Stimulated activated CD4-positive, alpha-beta T cell treated with anti-CD3 and anti-CD28 coated beads, Interleukin-12 subunit alpha, Interleukin-12 subunit beta, amount 100 ng/mL, for 24 hours (primary cell): ENCODE measurements around the gene DLG1.
"Not testable (repeated sequence)": the region's sequence is repeated elsewhere in the genome, so short reads cannot be mapped to it uniquely, and the experiment has no call there.

ENCODE experiments used
- DNase-seq, 2 experiments: peaks; one replicate each; pipeline ENCODE4 v3.0.0-alpha.2; 2020; ENCODE audit warnings: low read depth in 2 of 2

The DLG1 gene

DNA sequence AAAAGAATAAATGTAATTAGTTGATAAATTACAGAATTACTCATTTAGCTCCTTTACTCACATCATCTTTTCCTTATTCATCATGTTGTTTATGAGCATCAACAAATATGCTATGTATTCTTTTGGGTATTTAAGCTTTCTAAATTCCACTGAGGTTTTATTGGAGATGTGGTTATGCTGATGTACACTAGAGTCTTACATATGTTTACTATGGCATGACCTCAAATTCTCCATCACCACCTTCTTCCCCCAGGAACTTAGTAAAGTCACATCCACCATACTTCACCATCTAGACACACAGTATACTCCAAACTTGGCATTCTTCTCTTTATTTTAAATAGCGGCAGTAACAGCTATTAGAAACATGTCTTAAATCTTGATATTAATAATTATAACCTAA is 194.6 kb downstream of the DLG1 start:
- no peak for DNase-seq

DNA sequence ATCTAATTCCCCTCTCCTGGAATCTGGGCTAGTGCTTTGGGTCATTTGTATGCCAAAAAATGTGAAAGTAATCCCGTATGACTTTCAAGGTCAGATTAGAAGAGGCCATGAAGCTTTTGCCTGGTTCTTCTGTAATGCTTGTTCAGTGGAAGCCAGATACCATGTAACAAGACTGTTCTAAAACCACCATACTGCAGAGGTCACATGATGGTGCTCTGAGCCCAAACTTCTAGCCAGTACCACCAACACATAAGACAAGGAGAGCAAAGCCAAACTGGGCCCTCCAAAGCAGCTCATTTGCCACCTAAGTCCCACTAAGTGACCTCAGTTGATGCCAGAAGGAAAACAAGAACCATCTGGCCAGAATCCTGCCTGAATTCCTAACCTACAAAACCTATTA is 204.5 kb downstream of the DLG1 start:
- no peak for DNase-seq

DNA sequence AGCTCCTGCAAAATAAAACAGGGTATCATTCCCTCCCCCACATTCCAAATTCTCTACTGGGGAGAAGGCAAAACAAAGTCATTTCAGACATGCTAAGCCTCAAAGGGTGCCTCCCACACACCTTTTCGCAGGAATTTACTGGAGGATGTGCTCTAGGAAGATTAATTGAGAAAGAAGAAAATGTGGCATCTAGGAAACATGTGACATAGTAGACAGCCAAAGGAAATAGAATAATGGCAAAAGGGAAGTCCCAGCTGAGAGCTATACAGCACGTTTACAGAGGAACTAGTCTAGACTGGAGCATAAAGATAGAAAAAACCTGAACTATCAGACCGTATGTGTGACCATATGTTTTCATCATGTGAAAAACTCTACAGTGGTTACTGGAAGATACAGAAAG is 210.0 kb downstream of the DLG1 start:
- no peak for DNase-seq

DNA sequence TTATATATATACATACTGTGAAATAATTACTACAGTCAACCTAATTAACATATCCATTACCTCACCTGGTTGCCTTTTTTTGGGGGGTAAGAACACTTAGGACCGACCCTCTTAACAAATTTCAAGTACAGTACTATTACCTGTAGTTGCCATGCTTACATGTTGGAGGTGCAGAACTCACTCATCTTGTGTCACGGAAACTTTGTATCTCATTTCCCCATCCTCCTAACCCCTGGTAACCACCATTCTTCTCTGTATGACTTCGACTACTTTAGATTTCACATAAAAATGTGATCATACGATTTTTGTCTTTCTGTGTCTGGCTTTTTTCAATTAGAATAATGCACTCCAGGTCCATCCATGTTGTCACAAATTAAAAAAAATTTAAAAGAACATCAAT is 213.3 kb downstream of the DLG1 start:
- no peak for DNase-seq

DNA sequence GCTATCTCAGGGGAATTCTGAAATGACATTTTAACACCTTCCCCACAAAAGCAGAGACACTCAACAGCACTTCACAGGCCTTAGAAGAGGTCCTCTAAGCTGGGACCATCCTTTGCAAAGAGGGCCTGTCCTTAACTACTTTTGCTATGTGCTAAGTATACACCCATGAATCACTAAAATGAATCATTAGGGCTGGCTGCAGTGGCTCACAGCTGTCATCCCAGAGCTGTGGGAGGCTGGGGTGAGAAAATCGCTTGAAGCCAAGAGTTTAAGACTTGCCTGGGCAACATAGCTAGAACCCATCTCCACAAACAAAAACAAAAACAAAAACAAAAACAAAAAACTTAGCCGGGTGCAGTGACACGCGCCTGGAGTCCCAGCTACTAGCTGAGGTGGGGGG is 214.9 kb downstream of the DLG1 start:
- DNase-seq, result no peak

DNA sequence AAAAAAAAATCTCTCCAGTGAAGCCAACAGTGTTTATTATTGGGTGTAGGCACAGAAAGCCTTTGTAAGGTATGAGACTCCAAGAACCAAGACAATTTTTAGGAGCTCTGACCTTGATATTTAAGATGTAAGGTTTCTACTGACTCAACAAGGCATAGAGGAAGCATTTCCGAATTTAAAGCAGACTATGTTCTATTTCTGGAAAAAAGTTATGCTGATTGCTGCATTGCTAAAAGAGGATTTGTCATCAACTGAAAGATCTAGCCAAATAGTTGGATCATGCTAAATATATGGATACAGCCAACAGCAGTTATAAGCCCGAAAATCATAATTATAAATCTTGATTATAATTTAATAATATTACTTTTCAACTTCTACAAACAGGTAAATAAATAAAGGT is 215.5 kb downstream of the DLG1 start:
- DNase-seq, result no peak

DNA sequence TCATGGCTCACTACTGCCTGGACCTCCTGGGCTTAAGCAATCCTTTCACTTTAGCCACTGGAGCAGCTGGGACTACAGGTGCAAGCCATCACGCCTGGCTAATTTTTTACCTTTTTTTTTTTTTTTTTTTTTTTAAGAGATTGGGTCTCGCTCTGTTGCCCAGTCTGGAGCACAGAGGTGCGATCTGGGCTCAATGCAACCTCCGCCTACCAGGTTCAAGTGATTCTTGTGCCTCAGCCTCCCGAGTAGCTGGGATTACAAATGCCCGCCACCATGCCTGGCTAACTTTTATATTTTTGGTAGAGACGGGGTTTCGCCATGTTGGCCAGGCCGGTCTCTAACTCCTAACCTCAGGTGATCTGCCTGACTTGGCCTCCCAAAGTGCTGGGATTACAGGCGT is 218.1 kb downstream of the DLG1 start:
- DNase-seq, result no peak

DNA sequence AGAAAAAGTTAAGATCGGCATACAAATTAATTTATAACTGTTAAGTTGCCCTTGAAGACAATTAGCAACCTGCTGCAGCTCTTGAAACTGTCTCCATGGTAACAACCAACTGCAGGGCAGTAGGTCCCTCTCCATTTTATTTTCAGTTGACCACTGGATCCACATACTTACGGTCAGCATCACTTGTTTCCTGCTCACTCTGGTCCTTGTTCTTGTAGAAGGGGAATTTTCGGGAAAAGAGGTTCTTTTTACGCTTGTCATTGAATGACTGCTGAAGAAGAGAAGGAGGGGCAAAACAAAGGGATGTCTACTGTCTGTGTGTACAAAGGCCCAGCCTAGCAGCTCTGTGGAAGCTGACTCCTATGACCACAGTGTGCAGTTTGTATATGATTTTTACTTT is 222.0 kb downstream of the DLG1 start:
- DNase-seq, result no peak

DNA sequence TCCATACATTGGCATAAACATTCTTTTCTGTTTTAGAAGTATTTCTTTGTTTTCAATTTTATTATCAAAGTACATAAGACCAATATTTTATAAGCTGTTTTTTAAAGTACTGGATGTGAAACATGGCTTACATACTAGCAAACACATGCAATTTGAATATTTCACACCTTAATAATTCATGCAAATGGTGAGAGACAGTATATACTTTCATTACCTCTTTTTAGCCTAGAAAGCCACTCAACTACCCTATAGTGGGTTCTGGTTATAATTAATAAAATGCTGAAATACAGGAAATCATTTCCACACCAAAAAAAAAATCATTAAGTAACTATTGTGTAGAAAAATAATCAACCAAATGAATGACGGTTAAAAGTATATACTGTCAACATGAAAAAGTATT is 230.3 kb downstream of the DLG1 start:
- no peak for DNase-seq

DNA sequence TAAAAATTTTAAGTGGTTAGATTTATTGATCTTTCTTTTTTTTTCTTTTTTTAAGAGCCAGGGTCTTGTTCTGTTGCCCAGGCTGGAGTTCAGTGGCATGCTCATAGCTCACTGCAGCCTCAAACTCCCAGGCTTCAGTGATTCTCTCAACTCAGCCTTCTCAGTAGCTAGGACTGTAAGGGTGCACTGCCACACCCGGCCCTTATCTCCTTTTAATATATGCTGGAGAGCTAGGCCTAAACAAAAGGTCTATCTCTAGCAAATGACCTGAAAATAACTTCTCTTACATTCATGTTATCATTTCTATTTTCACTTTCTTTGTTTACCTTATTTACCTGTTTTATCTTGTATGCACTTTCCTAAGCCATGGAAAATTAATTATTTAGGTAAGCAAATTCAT is 233.6 kb downstream of the DLG1 start:
- no peak for DNase-seq

DNA sequence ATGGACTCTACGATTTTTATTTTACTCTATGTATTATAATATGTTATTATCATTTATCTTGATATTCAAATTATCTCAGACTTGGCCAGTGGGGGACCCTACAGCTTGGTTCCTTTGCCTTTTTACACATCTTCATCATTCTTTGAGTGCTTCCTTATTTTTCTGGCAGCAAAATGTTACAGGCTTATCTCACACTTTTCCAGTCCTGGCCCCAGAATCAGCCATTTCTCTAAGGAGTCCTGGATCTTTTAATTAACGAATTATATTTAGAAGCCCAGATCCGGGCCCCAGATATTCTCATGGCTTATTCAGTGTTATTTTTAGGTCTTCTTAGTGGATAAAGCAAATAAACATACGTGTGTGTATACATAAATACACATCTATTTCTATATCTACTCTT is 236.0 kb downstream of the DLG1 start:
- no peak for DNase-seq

DNA sequence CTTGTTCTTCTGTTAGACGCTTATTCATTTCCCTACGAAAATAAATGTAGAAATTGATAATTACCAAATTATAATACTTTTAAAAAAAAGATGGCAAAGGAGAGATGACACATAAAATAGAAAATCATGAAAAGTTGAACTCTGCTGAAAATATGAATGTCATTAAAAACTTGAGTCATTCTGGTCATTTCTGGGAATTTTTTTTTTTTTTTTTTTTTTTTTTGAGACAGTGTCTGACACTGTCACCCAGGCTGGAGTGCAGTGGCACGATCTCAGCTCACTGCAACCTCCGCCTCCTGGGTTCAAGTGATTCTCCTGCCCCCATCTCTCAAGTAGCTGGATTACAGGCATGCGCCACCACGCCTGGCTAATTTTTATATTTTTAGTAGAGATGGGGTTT is 246.8 kb downstream of the DLG1 start:
- DNase-seq, result not testable (repeated sequence)

DNA sequence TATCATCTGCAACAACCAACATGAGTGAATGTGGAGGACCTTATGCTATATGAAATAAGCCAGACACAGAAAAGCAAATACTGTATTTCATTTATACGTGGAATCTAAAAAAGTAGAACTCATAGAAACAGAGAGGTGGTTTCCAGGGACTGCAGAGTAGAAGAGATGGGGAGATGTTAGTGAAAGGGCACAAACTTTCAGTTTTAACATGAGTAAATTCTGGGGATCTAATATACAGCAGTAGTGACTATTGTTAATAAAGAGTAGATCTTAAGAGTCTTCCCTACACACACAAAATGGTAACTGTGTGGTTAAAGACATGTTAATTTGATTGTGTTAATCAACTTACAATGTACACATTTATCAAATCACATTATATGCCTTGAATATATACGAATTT is 247.9 kb downstream of the DLG1 start:
- DNase-seq, result no peak

DNA sequence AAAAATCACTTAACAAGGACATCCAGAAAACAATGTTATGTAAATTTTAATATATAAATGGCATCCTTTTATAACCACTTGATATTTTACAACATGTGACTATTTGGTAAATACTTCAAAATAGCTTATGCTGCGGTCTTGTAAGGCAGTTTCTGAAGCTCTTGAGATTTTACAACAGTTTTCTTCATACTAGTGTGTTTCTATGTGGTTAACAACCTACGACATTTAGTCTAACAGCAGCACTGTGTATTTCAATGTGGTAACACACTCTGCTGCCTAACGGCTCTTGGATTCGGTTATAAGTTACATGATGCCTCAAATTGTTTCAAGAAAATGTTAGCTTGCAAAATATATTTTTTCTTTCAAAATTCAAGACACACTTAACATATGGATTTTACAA is 255.9 kb downstream of the DLG1 start:
- no peak for DNase-seq

DNA sequence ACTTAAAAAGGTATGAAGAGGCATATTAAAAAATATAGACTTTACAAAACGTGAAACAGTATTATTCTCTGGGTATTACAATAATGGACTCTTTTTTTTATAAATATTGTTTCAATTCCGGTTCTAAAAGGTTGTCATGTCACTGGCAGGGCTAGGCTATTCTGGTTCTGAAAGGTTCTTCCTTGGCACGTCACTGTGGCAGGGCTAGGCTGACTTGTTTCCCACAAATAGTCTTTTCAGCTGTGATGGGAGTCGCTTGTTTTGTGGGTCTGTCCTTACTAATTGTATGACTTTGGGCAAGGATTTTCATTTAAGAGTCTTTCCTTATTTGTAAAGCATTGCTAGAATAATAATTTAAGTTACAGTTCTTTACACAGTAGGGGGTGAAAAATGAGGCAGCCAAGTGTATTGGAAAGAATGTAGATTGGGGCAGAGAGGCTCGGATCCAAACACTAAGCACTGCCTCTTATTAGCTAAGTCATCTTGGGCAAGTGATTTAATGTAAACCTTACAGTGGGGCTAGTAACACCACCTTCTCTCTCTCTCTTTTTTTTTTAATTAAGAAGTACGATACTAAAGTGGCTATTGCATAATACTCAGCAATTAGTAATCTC is 256.4 kb downstream of the DLG1 start:
- DNase-seq, result no peak

DNA sequence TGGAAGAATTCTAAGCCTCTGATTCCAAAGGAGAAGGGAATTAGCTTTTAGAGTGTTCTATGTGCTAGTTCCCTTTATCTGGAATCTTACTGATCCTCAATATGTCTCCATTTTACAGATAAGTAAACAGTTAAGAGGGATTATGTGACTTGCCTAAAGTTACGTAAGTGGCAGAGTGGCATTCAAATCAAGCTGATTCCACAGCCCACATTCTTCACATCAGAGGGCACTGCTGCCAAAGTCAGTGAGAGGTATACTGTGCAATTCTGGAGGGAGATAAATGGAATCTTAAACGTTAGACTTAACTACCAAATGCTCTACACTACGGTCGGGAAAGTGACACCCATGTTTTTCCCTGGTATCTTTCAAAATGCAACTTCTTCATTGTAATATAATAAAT is 257.8 kb downstream of the DLG1 start:
- no peak for DNase-seq

DNA sequence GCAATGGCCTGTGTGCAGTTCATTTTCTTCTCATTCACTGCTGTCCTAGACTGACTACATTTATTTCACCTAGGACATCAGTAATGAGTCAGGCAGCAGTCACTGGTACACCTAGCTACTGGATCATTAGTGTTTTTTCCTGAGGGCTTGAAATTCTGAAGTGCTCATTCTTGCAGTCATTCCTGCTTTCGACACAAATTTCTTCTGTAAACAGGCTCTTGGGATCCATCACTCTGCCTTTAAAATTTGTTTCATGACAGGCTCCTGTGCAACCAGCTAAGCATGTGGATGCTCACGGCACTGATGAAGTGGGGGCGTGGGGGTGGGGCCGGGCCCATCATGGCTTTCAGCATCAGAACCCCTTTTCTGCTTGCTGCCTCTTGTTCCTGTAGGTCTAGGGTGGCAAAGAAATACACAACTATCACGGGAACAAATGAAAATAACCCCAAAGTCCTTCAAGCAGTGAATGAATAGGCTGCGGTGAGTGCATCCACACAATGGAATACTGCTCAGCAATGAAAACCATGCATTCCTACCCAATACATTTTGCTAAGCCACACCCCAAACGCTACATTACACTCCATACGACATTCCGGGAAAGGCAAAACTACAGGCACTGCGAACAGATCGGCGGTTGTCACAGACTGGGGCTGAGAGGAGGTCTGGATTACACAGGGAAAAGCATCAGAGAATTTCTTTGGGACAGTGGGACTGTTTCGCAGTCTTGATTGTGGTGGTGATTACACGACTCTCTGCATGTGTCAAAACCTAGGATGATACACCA is 259.5 kb downstream of the DLG1 start:
- no peak for DNase-seq

DNA sequence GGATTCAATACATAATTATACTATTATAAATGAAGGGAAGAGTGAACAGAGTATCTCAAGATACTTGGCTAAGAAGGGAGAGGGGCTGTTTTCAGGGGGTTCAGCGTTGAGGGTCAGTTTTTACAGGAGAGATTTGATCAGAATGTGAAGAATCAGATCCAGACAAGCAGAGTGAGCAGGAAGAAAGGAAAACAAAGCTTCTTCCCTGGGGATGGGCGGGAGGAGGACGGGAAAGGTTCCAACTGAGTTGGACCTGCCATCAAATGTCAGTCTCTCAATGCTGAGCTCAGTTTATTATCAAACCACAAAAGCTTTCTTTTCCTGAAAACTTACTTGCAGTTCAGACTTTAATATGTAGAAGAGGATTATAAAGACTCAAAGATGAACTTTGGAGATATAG is 262.8 kb downstream of the DLG1 start:
- DNase-seq, result no peak

DNA sequence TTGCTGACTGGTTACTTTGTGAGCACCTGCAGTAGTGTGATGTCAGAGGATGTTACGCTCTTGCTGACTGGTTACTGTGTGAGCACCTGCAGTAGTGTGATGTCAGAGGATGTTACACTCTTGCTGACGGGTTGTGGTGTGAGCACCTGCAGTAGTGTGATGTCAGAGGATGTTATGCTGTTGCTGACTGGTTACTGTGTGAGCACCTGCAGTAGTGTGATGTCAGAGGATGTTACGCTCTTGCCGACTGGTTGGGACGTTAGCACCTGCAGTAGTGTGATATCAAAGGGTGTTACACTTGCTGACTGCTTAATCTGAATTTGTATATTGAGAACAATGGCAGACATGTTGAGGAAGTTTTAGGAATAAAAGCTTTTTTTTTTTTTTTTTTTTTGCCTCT is 263.6 kb downstream of the DLG1 start:
- DNase-seq, result not testable (repeated sequence)

DNA sequence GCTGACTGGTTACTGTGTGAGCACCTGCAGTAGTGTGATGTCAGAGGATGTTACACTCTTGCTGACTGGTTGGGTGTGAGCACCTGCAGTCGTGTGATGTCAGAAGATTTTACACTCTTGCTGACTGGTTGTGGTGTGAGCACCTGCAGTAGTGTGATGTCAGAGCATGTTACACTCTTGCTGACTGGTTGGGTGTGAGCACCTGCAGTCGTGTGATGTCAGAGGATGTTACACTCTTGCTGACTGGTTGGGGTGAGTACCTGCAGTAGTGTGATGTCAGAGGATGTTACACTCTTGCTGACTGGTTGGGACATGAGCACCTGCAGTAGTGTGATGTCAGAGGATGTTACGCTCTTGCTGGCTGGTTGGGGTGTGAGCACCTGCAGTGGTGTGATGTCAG is 264.6 kb downstream of the DLG1 start:
- not testable (repeated sequence) for DNase-seq

DNA sequence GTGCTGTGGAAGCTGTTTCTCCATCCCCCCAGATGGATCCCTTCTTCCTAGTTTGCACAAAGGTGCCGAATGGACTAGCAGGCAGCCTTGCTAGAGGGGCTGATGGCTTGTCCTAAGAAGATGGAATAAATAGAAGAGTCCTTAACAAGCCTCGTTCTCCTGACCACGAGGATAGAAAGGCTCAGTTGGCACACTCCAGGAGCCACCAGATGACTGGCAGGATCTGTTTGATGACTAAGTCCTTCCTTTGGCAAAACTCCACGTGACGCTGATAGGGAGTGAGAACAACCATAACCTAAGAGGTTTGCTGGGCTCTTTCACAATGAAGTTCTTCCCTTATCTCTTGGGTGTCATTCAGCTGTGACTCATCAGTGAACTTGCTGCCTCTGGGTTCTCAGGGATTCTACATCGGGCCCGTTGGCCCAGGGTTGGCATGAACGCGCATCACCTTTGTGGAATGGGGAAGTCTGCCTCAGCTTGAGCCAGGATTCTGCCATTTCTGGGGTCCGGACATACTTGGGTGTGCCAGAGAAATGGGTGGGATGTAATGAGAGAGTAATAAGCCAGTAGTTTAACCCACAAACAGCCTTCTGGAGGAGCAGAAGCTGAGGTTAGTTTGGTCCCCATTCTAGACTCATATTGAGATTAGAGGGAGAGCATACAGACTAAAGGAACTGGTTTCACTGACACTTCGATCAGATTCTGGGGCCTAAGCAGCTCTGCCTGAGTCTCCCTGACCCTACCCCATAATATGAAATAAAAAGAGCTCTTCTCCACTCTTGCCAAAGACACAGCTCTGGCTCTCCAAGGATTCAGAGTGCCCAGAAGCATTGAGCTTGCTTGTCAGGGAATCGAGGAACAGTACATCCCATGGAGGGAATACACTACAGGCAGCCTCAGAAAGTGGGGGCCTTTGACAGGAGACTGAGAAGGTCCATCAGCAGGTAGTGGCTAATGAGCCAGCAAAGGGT is 266.8 kb downstream of the DLG1 start:
- peak in 1 of 2 experiments; percentile 24 for DNase-seq
